HG02623 (cell line): ENCODE results near the gene DDIT3.
A peak's percentile ranks its signal among the peaks of the same experiment; 100 is the strongest.

Source experiments
- ATAC-seq: cut with Tn5 transposase; IDR thresholded peaks from one replicate; pipeline ENCODE4 v1.9.1; 2021; ENCODE audit warnings: moderate library complexity; ENCODE audit not compliant: unreplicated experiment

Gene DDIT3

GRCh38 chr12:57547288-57548012, 27.1 kb upstream of the DDIT3 start:
- no peak for ATAC-seq

- ATAC-seq = peak; percentile 98
Measured at GRCh38 chr12:57546438-57547287, 26.3 kb upstream of the DDIT3 start, which contains the start of gene DCTN2. Gene DCTN2 (minus strand): TSS chr12:57547192. CDS start chr12:57547063, 129 bp downstream.

- no peak for ATAC-seq
Measured at GRCh38 chr12:57545809-57546437, 25.6 kb upstream of the DDIT3 start.

- no peak for ATAC-seq
Measured at GRCh38 chr12:57543581-57543980, 23.3 kb upstream of the DDIT3 start.

GRCh38 chr12:57541717-57542116, 21.4 kb upstream of the DDIT3 start:
- no peak for ATAC-seq

- no peak for ATAC-seq
Measured at GRCh38 chr12:57541001-57541400, 20.7 kb upstream of the DDIT3 start.

GRCh38 chr12:57539134-57539768, 18.9 kb upstream of the DDIT3 start:
- ATAC-seq = no peak

- no peak for ATAC-seq
Measured at GRCh38 chr12:57536597-57536942, 16.3 kb upstream of the DDIT3 start.

GRCh38 chr12:57535764-57536596, 15.7 kb upstream of the DDIT3 start:
- no peak for ATAC-seq

GRCh38 chr12:57534991-57535543, 14.8 kb upstream of the DDIT3 start:
- no peak for ATAC-seq

GRCh38 chr12:57534250-57534649, 13.9 kb upstream of the DDIT3 start:
- no peak for ATAC-seq

GRCh38 chr12:57533108-57533507, 12.8 kb upstream of the DDIT3 start:
- ATAC-seq = no peak

- no peak for ATAC-seq
Measured at GRCh38 chr12:57531836-57532235, 11.5 kb upstream of the DDIT3 start.

- ATAC-seq = no peak
Measured at GRCh38 chr12:57530396-57531142, 10.3 kb upstream of the DDIT3 start.

- no peak for ATAC-seq
Measured at GRCh38 chr12:57529831-57530230, 9.5 kb upstream of the DDIT3 start.

- ATAC-seq = no peak
Measured at GRCh38 chr12:57528831-57529555, 8.7 kb upstream of the DDIT3 start.

GRCh38 chr12:57528176-57528575, 7.9 kb upstream of the DDIT3 start:
- no peak for ATAC-seq

- no peak for ATAC-seq
Measured at GRCh38 chr12:57527184-57527583, 6.9 kb upstream of the DDIT3 start.
